Effector memory CD8-positive, alpha-beta T cell (primary cell): ENCODE measurements around the gene SPOUT1.
A peak's percentile ranks its signal among the peaks of the same experiment; 100 is the strongest.
"Not testable (repeated sequence)": the region's sequence is repeated elsewhere in the genome, so short reads cannot be mapped to it uniquely, and the experiment has no call there.

Source experiments
- ATAC-seq: fragments of 150-1000 bp; cut with Tn5 transposase; replicated peaks from 2 replicates; pipeline ENCODE4 v1.10.0; 2021; ENCODE audit warnings: mild to moderate bottlenecking, moderate library complexity
- DNase-seq, 3 experiments: peaks; one replicate each; pipeline ENCODE4 v3.0.0; 2021
- H3K27ac Mint-ChIP-seq, 2 donors: one replicate each; pipeline ENCODE4 v1.8.0; 2022; ENCODE audit warnings: mild to moderate bottlenecking in 2 of 2, mixed read lengths in 2 of 2, moderate library complexity in 2 of 2
- H3K27me3 Mint-ChIP-seq, 2 donors: one replicate each; pipeline ENCODE4 v1.8.0; 2022; ENCODE audit warnings: mixed read lengths in 2 of 2
- H3K36me3 Mint-ChIP-seq: one replicate; pipeline ENCODE4 v1.8.0; 2022; ENCODE audit warnings: mild to moderate bottlenecking, moderate library complexity, mixed read lengths; ENCODE audit not compliant: insufficient read depth
- H3K4me1 Mint-ChIP-seq, 2 donors: one replicate each; pipeline ENCODE4 v1.8.0; 2022; ENCODE audit warnings: low read depth in 2 of 2, mixed read lengths in 2 of 2
- H3K4me3 Mint-ChIP-seq, 2 donors: one replicate each; pipeline ENCODE4 v1.8.0; 2022; ENCODE audit warnings: mild to moderate bottlenecking in 2 of 2, mixed read lengths in 2 of 2, moderate library complexity in 2 of 2
- H3K9me3 Mint-ChIP-seq, 2 donors: one replicate each; pipeline ENCODE4 v1.8.0; 2022; ENCODE audit warnings: mixed read lengths in 2 of 2

SPOUT1 gene

DNA sequence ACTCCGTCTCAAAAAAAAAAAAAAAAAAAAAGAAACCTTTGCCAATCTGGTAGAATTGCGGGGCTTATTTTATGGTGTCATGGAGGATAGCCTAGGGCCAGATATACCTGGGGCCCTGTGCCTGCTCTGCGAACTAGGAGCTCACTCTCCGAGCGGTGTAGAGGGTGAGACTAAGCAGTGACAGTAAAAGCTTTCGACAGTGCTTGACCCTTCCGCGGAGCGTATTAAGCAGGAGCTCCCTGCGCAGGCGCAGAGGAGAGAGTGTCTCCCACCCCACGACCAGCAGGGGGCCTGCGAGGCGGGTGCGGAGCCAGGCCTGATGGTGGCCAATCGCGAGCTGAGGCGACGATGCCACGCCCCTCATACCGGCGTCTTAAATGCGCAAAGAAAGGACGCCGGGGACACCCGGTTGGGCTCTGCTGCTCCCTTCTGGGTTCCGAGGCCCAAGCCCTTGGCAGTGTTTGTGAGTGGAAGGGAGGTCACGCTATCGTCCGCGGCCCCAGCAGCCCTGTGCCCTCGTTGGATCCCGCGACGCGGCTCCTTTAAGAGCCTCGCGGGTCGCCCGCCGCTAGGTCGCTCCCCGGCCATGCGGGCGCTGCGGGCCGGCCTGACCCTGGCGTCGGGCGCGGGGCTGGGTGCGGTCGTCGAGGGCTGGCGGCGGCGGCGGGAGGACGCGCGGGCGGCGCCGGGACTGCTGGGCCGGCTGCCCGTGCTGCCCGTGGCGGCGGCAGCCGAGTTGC lies 11.3 kb downstream of the SPOUT1 start, which contains the start of gene ENDOG:
Gene ENDOG, plus strand, starts transcription at position 402 of the 740 bp plus-strand sequence. Its CDS starts 185 bp downstream, at position 587.
- Mint-ChIP-seq H3K4me1 (peaks cover 9 to 22% of the 10 kb centered on the region in 2 donors), H3K27ac (peak within 1 kb of the TSS; percentile 64 to 82), H3K4me3 (peak within 1 kb of the TSS; percentile 81 to 87), H3K27me3 (no peaks in the 10 kb centered on the region), H3K36me3 (peaks cover 20% of the 10 kb centered on the region), H3K9me3 (no peaks in the 10 kb centered on the region)
- ATAC-seq, result peak; percentile 93
- peak; percentile 98 to 99 (median 98) for DNase-seq

- Mint-ChIP-seq H3K4me3 (no peak overlapping the region), H3K27me3 (no peaks in the 10 kb centered on the region), H3K4me1 (no peaks in the 10 kb centered on the region), H3K9me3 (no peaks in the 10 kb centered on the region), H3K36me3 (peaks cover 11% of the 10 kb centered on the region), H3K27ac (no peak overlapping the region)
- no peak for ATAC-seq
- DNase-seq, result no peak
Measured at GRCh38 chr9:128810873-128811272, 18.7 kb downstream of the SPOUT1 start.

DNA sequence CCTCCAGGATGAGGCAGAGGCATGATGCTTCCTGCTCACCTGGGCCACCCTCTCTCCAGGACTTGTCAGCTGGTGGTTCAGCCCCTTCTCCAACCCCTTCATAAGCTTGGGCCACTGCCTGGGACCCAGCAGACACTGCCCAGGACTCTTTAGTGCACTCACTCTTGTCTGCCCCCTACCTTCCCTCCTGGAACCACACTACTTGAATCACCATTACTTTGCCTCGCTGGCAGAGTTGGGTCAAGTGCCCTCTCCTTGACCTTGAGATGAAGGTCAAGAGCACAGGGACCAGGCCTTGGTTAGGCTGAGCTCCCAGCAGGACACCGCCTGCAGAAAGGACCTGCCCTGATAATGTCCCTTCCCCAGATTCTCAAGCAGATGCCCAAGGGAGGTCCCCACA lies 19.8 kb downstream of the SPOUT1 start:
- H3K9me3 Mint-ChIP-seq, result no peaks in the 10 kb centered on the region
- no peak overlapping the region for H3K4me3 Mint-ChIP-seq
- peaks cover 13% of the 10 kb centered on the region for H3K36me3 Mint-ChIP-seq
- H3K27ac Mint-ChIP-seq, result peak overlapping the region in 1 of 2 donors; percentile 8
- H3K4me1 Mint-ChIP-seq, result no peaks in the 10 kb centered on the region
- H3K27me3 Mint-ChIP-seq, result no peaks in the 10 kb centered on the region
- DNase-seq (no peak), ATAC-seq (no peak)

GRCh38 chr9:128809036-128809599 lies 20.5 kb downstream of the SPOUT1 start:
- Mint-ChIP-seq H3K9me3 (no peaks in the 10 kb centered on the region), H3K27ac (no peak overlapping the region), H3K27me3 (no peaks in the 10 kb centered on the region), H3K36me3 (peaks cover 19% of the 10 kb centered on the region), H3K4me3 (no peak overlapping the region), H3K4me1 (no peaks in the 10 kb centered on the region)
- DNase-seq, result no peak
- no peak for ATAC-seq

GRCh38 chr9:128808543-128808942 lies 21.1 kb downstream of the SPOUT1 start:
- DNase-seq (no peak), ATAC-seq (no peak)
- Mint-ChIP-seq H3K27ac (no peak overlapping the region), H3K27me3 (no peaks in the 10 kb centered on the region), H3K36me3 (peaks cover 25% of the 10 kb centered on the region), H3K9me3 (no peaks in the 10 kb centered on the region), H3K4me1 (no peaks in the 10 kb centered on the region), H3K4me3 (no peak overlapping the region)

DNA sequence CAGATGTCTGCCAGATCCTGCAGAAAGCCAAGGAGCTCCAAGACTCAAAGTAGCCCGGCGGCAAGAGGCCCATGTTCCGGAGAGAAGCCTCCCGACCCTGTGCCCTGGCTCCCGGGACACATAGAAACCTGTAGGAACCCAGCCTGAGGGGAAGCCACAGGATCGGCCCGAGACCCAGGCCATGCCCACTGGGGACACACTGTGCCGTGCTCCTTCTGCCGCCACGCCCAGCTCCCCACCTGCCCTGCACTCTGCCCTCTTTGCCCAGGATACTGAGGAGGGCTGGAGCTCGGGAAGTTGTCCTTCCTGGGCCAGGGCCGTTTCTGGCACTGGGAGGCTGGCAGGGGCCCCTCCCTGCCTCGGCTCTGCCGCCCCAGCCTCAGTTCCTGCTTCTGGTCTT lies 21.8 kb downstream of the SPOUT1 start:
- no peak overlapping the region for H3K27ac Mint-ChIP-seq
- H3K27me3 Mint-ChIP-seq, result no peaks in the 10 kb centered on the region
- ATAC-seq (no peak), DNase-seq (no peak)
- H3K36me3 Mint-ChIP-seq, result peaks cover 32% of the 10 kb centered on the region
- H3K4me1 Mint-ChIP-seq, result no peaks in the 10 kb centered on the region
- H3K4me3 Mint-ChIP-seq, result no peak overlapping the region
- no peaks in the 10 kb centered on the region for H3K9me3 Mint-ChIP-seq

- Mint-ChIP-seq H3K27me3 (no peaks in the 10 kb centered on the region), H3K9me3 (no peaks in the 10 kb centered on the region)
- no peak for ATAC-seq
Measured at GRCh38 chr9:128805661-128806060, 23.9 kb downstream of the SPOUT1 start.

GRCh38 chr9:128802482-128802881 lies 27.1 kb downstream of the SPOUT1 start:
- DNase-seq, result no peak
- Mint-ChIP-seq H3K36me3 (peaks cover 77% of the 10 kb centered on the region), H3K4me1 (peaks cover 0 to 4% of the 10 kb centered on the region in 2 donors), H3K27ac (no peak overlapping the region), H3K27me3 (no peaks in the 10 kb centered on the region), H3K9me3 (no peaks in the 10 kb centered on the region), H3K4me3 (no peak overlapping the region)
- ATAC-seq, result no peak

More at GRCh38 chr9:128805661-128806060, 23.9 kb downstream of the SPOUT1 start:
- Mint-ChIP-seq H3K27ac (peak overlapping the region in 1 of 2 donors; percentile 35), H3K4me3 (no peak overlapping the region), H3K4me1 (no peaks in the 10 kb centered on the region), H3K36me3 (peaks cover 51% of the 10 kb centered on the region)
- no peak for DNase-seq

- H3K4me3 Mint-ChIP-seq, result no peak overlapping the region
- no peak for DNase-seq
- peaks cover 0 to 4% of the 10 kb centered on the region in 2 donors for H3K4me1 Mint-ChIP-seq
- no peak overlapping the region for H3K27ac Mint-ChIP-seq
- no peaks in the 10 kb centered on the region for H3K9me3 Mint-ChIP-seq
- no peaks in the 10 kb centered on the region for H3K27me3 Mint-ChIP-seq
- peaks cover 88% of the 10 kb centered on the region for H3K36me3 Mint-ChIP-seq
- no peak for ATAC-seq
Measured at GRCh38 chr9:128800061-128800460, 29.5 kb downstream of the SPOUT1 start.

DNA sequence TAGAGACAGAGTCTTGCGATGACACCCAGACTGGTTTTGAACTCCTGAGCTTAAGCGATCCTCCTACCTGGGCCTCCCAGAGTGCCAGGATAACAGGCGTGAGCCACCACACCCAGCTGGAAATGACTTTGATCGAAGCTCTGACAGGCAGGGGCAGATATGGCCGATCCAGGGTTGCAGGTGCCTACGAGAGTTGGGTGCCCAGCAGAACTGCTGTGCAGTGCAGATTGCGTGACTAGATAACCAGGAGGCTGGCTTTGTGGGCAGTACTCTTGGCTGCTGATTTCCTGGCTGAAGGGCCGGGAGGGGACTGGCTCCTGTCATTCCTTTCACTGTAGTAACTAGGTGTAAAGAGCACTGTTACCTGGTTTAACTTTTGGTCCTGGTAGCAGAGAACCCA lies 30.7 kb downstream of the SPOUT1 start:
- ATAC-seq, result no peak
- no peak for DNase-seq
- no peaks in the 10 kb centered on the region for H3K9me3 Mint-ChIP-seq
- peaks cover 88% of the 10 kb centered on the region for H3K36me3 Mint-ChIP-seq
- H3K4me3 Mint-ChIP-seq, result no peak overlapping the region
- no peaks in the 10 kb centered on the region for H3K27me3 Mint-ChIP-seq
- no peak overlapping the region for H3K27ac Mint-ChIP-seq
- peaks cover under 1 to 5% of the 10 kb centered on the region in 2 donors for H3K4me1 Mint-ChIP-seq

GRCh38 chr9:128794961-128795360 lies 34.6 kb downstream of the SPOUT1 start:
- not testable (repeated sequence) for H3K9me3 Mint-ChIP-seq, ATAC-seq, DNase-seq, H3K4me3 Mint-ChIP-seq, H3K27ac Mint-ChIP-seq, H3K27me3 Mint-ChIP-seq
- H3K4me1 Mint-ChIP-seq, result peaks cover 8 to 14% of the 10 kb centered on the region in 2 donors
- peaks cover 74% of the 10 kb centered on the region for H3K36me3 Mint-ChIP-seq

DNA sequence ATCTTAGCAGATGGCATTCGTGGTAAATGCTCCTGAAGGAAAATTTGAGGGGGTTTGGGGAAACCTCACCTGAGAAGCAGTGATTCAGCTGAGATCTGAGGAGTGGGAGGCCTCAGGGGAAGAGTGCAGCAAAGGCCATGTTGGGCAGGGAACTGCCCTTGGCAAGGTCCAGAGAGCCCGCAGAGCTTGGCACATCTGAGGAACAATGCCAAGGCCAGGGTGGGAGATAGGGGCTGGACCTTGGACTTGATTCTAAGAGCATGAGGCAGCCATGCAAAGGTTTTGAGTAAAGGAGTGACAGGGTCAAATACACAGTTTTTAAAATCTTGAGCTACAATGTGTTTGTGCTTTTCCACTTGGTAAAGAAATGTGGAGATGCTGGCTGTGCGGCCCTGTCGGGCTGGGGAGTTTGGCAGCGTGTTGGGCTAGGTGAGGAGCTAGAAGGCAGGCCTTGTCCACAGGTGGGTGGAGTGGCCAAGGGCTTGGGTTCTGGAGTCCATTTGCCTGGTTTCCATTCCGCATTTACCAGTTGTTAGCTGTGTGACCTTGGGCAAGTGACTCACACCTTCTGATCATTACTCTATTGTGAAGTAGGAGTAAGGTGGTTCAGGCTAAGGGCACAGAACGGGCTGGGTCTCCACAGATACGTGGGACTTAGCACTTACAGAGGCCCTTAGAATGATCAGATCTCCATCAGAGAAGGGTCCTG lies 36.5 kb downstream of the SPOUT1 start:
- H3K27me3 Mint-ChIP-seq, result no peaks in the 10 kb centered on the region
- ATAC-seq, result no peak
- no peak overlapping the region for H3K4me3 Mint-ChIP-seq
- DNase-seq, result no peak
- peak overlapping the region; percentile 81 to 86 for H3K27ac Mint-ChIP-seq
- H3K36me3 Mint-ChIP-seq, result peaks cover 56% of the 10 kb centered on the region
- H3K4me1 Mint-ChIP-seq, result peaks cover 9 to 17% of the 10 kb centered on the region in 2 donors
- H3K9me3 Mint-ChIP-seq, result no peaks in the 10 kb centered on the region

GRCh38 chr9:128792134-128792533 lies 37.5 kb downstream of the SPOUT1 start:
- ATAC-seq, result no peak

More at GRCh38 chr9:128792134-128792533, 37.5 kb downstream of the SPOUT1 start:
- H3K36me3 Mint-ChIP-seq, result peaks cover 51% of the 10 kb centered on the region
- peaks cover 18 to 22% of the 10 kb centered on the region in 2 donors for H3K4me1 Mint-ChIP-seq
- H3K4me3 Mint-ChIP-seq, result no peak overlapping the region
- no peaks in the 10 kb centered on the region for H3K27me3 Mint-ChIP-seq
- no peak for DNase-seq
- no peaks in the 10 kb centered on the region for H3K9me3 Mint-ChIP-seq
- peak overlapping the region in 1 of 2 donors; percentile 63 for H3K27ac Mint-ChIP-seq
